ENCODE measurements around the gene ABCB8.

ABCB8 gene

DNA sequence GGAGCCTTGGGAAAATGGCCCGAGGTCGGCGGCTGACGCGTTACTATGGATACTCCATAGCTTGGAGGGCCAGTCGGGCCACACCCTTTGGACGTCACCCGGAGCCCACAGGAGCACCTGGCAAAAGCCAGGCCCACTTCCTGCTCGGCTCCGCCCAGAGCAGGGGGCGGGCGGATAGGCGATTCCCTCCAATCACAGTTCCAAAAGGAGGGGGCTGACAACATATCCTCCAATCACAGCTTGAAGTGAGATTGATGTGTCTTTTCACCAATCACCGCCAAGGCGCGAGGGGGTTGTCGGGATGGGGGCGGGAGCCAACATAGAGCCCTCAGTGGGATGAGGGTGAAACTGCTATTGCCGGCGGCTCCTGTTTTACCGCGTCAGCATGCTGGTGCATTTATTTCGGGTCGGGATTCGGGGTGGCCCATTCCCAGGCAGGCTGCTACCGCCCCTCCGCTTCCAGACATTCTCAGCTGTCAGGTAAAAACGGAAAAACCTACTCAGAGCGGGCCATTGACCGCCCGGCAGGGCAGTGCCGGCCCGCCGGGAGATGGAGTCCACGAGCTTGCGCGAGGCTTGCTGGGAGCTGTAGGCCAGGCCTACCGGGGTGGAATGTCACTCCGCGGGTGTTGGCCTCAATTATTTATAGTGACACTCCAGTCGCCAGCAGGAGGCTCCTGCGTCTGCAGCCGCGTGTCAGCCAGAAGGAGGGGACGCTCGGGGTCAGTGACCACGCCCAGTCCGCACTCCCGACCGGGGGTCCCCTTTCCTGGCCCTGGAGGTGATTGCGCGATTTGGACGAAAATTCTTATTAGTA, at the start of gene ABCB8:
ABCB8 (plus strand) TSS at position 320 of the 817 bp plus-strand sequence; CDS start at position 386, 66 bp downstream.
- peak; percentile 97 for DNase-seq

DNA sequence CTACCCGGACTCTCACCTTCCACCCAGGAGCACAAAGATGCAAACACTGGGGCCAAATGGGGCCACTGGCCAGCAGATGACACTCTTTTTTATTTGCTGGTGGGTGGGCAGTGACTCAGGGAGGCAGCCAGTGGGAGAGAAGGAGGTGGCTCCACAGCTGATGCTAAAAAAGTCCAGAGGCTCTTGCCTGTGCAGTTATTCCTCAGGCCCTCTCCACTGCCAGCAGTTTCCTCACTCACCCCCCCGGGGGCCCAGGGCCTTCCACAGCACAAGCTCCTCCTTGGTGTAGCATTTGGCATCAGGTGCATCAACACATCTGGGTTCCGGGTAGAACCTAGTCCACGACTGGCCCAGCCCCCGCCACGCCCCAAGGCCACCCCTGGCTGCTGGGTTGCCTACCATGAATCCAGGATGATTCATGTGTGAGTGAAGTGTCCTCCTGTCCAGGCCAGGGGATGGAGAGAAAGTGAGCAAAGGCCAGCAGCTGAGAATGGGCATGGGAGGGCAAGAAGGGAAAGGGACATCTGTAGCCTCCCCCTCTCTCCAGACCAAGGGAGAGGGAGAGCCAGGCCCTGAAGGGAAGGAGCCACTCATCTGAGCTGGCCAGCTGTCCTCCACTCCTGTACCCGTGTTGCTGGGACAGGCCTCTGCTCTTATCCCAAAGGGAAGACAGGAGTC, 48.4 kb upstream of the ABCB8 start:
- DNase-seq: no peak

DNA sequence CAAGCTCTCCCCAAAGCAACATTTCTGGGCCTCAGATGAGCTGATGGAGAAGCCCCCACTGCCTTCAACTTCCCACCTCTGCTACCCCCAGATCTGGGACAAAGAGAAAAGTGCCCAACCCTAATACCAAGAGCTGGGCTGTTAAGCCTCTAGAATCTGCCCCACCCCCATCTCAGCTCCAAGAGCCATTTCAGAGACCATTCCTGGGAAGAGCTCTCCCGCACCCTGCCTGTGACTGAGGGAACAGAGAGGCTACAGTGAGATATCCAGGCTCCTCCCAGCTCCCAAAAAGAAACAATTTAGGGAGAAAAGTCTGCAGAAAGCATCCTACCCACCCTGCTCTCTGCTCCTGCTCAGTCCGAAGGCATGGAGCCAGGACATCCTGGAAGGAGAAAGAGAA, 47.6 kb upstream of the ABCB8 start:
- DNase-seq: no peak

DNA sequence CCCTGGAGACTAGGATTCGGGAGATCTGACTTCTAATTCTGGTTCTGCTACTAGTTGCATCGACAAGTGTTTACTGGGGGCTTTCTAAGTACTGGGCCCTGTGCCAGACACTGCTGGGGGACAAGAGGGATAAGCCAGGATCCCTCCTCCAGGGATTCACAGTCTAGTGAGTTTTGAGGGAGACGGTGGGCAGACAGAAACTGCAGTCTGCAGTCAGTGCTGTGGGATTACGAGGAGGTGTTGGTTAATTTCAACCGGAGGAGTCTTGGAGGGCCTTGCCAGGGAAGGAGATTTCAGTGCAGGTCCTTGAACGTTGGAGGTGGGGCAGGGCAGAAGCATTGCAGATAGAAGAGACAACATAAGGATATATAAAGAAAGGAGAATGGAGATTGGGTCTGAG, 46.6 kb upstream of the ABCB8 start:
- DNase-seq: no peak

DNA sequence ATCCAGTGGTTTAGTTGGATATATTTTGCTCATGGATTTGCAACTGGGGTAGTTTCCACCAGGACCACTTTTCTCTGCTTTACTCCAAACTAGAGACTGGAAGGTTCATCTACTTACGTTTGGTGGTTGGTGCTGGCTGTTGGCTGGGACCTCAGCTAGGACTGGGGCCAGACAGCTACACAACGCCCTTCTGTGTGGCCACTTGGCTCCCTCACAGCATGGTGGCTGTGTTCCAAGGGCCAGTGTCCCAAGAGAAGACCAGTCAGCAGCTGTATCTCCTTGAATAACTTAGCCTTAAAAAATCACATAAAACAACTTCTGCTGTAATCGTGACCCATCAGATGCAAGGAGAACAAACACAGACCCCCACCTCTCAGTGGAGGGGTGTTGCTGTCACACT, 45.9 kb upstream of the ABCB8 start:
- no peak for DNase-seq

DNA sequence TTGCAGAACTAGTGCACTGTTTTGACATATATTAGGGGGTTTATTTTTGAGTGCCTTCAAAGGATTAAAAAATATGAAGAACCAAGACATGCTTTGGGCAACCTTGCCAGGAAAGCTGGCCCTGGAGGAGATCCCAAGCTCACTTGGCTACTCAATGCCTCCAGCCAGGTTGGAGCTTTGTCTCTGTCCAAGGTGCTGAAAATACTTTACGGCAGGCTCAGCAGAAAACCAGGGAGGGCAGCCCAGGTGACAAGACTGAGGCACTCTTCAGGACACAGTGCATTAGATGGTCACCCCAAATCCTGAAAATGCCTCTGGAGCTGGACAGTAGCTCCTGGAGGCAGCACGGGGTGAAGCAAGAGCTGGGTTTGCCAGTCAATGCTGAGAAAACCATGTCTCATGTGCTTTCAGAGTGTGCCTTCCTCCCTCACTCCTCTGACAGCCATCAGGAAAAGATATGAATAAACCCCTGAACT, 44.3 kb upstream of the ABCB8 start:
- DNase-seq: no peak

DNA sequence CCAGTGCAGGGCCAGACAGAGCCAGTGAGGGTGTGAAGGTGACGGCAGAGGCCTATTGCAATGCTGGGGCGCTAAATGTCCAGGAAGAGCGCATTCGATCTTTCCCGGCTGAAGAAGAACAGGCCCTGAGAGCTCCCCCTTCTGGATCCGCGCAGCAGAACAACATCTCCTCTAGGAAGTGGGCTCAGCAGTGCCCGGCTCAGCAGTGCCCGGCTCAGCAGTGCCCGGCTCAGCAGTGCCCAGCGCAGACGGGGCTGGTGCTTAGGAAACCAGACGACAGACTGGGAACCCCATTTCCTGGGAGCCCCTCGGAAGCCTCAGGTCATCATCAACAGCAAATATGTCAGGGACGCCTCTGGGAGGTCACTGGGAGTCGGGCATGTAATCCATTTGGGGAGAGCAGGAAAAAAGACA, 42.1 kb upstream of the ABCB8 start:
- peak; percentile 55 for DNase-seq

DNA sequence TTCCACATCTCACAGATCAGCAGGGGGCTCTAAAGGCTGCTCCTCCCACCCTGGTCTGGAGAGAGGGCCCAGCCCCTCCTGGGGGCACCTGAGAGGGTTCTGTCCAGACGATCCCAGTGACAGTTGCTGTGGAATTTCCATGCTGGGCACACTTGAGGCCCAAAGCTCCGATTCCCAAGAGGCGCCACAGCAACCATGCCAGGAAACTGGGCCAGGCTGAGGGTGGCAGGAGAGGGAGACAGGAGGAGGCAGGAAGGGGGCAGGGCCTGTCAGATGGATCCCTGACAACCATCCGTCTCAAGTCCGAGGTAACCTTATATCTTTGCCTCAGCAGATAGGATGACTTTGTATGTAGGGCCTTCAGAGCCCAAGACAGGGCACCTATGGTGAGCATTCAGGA, 41.7 kb upstream of the ABCB8 start:
- no peak for DNase-seq

DNA sequence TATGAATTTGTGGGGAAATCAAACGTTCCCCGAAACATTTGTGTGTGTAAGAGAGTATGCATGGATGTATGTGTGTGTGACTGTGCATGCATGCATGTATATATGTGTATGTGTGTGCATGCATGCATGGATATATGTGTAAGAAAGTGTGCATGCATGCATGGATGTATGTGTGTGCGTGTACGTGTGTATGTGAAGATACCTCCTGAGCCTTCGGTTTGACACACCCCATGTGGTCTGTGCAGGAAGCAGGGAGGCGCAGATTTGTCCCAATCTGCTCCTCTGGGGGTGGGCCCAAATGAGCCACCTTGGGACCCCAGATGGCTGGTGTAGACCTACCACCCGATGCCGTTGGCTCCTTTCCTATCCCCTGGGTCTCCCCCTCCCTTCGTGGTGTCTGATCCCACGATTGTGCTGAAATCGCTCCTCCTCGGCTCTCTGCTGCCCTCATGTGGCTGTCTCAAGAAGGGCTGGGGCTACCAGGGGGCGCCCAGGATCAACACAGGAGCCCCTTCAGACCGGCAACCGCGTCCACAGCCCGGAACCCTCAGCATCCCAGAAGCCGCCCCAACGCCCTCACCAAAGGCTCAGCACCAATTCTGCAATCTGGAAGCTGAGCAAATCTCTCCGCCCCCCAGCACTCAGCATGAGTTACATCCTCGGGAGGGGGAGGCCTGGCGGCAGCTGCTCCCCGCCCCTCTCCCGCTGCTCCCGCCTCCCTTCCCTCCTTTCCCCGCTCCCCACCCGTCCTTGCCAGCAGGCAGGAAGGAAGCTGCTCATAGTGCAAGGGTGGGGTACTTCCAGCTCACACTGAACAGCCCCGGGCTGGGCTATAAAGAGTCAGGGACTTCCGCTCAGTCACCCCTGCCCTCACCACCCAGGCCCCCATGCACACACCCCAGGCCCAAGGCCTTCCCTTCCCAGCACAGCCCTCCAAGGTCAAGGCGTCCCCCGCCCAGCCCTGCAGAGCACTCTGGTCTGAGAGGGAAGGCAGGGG, 39.7 kb upstream of the ABCB8 start:
- DNase-seq: peak; percentile 62

DNA sequence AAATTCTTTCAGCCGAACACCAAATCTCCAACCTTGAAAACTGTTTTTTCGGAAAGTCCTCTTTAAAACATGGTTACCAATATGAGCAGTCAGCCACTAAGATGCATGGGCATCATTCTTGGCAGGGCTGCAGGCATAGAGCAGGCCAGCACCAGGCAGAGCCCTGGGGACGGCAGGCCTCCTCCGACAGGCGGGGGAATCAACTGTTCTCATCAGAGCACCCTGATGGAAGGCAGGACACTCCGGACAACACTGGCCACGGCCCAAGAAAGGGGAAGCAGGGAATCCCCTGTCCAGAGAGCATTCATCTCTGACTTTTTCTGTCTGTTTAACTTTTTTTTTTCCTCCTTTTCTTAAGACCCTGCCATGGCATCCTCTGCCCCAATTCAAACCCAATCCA, 38.8 kb upstream of the ABCB8 start:
- no peak for DNase-seq

DNA sequence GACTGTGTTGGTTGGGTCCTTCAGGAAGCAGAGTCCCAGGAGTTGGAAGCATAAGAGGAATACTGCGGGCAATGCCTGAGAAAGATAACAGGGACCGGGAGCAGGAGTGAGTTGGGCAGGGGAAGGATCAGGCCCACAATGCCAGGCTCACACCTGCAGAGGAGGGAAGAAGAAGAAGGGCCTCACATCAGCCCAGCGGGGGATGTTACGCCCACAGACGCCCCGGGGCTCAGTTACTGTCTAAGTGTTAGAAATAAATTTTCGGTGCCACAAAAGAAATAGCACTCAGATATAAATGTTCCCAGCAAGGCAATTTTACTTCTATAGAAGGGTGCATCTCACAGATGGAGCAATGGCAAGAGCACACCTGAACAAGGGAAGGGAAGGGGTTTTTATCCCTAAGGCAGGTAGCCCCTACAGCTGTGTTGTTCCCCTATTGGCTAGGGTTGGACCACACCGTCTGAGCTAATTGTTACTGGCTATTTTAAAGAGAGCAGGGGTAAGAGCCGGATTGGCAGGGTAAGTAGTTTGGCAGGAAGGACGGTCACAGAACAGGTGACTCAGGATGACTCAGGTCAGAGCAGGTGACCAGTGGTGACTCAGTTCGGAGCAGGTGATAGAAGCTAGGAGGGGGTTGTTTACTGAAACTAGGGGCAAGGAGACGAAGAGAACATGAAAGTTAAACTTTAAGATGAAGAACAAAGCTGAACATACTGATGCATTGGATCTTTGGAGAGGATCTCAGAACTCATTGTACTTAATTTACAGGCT, 37.6 kb upstream of the ABCB8 start, which contains the start of gene NOS3:
NOS3 (plus strand) TSS at position 602 of the 771 bp plus-strand sequence. CDS start 2,787 bp downstream, outside the sequence.
- DNase-seq: no peak

DNA sequence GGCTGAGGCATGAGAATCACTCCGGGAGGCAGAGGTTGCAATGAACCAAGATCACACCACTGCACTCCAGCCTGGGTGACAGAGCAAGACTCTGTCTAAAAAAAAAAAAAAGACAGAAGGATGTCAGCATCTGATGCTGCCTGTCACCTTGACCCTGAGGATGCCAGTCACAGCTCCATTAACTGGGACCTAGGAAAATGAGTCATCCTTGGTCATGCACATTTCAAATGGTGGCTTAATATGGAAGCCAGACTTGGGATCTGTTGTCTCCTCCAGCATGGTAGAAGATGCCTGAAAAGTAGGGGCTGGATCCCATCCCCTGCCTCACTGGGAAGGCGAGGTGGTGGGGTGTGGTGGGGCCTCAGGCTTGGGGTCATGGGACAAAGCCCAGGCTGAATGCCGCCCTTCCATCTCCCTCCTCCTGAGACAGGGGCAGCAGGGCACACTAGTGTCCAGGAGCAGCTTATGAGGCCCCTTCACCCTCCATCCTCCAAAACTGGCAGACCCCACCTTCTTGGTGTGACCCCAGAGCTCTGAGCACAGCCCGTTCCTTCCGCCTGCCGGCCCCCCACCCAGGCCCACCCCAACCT, 36.1 kb upstream of the ABCB8 start:
- no peak for DNase-seq

DNA sequence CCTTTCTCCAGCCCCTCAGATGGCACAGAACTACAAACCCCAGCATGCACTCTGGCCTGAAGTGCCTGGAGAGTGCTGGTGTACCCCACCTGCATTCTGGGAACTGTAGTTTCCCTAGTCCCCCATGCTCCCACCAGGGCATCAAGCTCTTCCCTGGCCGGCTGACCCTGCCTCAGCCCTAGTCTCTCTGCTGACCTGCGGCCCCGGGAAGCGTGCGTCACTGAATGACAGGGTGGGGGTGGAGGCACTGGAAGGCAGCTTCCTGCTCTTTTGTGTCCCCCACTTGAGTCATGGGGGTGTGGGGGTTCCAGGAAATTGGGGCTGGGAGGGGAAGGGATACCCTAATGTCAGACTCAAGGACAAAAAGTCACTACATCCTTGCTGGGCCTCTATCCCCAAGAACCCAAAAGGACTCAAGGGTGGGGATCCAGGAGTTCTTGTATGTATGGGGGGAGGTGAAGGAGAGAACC, 35.4 kb upstream of the ABCB8 start:
- DNase-seq: peak; percentile 9

DNA sequence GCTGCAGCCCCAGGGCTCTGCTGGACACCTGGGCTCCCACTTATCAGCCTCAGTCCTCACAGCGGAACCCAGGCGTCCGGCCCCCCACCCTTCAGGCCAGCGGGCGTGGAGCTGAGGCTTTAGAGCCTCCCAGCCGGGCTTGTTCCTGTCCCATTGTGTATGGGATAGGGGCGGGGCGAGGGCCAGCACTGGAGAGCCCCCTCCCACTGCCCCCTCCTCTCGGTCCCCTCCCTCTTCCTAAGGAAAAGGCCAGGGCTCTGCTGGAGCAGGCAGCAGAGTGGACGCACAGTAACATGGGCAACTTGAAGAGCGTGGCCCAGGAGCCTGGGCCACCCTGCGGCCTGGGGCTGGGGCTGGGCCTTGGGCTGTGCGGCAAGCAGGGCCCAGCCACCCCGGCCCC, 34.7 kb upstream of the ABCB8 start:
- no peak for DNase-seq

DNA sequence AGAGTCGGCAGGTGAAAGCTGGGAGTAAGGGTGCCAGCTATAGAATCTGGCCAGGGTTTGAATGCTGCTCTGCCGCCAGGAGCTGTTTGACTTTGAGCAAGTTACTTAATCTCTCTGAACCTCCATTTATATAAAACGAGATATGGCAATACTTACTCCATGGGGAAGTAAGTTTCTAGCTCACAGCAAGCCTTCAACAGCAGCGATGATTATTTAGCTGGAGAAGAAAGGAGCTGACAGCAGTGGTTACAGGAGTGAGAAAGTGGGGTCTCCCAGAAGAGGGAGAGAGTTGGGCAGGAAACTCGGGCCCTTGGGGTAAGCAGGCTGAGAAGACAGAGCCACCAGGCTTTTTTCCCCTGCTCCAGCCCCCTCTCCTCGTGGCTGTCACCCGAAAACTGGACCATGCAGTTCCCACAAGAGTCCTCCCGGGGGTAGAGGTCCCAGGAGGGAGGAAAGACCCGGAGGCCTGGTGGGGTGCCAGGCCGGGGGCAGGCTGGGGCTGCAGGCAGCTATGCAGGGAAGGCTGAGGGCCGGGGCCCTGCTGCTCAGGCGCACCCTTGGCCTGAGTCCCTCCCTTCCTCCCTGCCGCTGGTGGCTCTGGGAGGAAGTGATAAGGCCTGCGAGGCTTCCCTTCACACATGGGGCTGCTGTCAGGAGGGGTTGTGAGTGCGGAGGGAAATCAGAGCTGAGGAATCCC, 34.0 kb upstream of the ABCB8 start:
- DNase-seq: no peak

DNA sequence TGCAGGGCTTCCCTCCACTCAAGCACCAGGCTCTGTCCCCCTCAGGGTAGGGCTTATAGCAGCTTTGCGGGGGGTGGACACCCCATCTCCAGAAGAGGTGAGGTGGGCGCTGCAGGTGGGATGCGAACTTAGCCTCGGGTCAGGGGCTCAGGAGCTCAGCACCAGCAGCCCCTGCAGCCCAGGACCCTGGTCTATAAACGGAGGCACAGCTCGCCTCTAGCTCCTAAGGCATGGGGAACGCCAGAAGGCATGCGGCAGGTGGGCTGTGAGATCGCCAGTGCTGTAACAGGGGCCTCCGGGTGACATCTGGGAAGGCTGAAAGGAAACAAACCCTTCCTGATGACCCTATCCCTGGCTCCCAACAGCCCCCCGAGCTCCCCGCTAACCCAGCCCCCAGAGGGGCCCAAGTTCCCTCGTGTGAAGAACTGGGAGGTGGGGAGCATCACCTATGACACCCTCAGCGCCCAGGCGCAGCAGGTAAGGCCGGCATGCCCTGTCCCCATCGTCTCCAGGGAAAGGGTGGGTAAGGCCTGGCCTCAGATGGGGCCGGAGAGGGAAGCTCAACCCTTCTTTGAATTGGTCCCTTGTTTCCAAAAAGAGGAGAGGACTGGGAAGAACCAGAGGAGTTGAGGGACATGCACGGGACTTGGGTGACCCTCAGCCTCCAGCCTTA, 33.3 kb upstream of the ABCB8 start:
- no peak for DNase-seq

DNA sequence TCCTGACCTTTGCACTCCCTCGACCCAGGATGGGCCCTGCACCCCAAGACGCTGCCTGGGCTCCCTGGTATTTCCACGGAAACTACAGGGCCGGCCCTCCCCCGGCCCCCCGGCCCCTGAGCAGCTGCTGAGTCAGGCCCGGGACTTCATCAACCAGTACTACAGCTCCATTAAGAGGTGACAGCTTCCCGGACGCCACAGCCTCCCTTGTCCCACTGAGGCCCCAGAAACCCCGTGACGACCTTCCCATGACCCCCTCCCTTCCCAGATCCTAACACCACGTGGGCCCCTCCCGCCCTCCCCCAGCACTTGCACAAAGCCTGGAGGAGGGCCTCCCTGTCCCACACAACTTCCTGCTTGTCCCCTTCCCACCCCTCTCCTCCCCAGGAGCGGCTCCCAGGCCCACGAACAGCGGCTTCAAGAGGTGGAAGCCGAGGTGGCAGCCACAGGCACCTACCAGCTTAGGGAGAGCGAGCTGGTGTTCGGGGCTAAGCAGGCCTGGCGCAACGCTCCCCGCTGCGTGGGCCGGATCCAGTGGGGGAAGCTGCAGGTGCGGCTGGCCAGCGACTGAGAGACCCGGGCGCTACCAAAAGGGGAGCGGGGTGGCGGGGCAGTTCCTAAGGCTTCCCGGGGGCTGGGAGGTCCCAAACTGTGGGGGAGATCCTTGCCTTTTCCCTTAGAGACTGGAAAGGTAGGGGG, 31.7 kb upstream of the ABCB8 start:
- no peak for DNase-seq

DNA sequence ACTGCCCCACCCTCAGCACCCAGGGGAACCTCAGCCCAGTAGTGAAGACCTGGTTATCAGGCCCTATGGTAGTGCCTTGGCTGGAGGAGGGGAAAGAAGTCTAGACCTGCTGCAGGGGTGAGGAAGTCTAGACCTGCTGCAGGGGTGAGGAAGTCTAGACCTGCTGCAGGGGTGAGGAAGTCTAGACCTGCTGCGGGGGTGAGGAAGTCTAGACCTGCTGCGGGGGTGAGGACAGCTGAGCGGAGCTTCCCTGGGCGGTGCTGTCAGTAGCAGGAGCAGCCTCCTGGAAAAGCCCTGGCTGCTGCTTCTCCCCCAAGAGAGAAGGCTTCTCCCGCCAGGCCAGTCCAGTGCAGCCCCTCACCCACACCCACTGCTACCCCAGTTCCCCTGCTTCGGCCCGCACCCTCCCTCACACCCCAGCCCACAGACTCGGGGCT, 31.2 kb upstream of the ABCB8 start:
- no peak for DNase-seq

DNA sequence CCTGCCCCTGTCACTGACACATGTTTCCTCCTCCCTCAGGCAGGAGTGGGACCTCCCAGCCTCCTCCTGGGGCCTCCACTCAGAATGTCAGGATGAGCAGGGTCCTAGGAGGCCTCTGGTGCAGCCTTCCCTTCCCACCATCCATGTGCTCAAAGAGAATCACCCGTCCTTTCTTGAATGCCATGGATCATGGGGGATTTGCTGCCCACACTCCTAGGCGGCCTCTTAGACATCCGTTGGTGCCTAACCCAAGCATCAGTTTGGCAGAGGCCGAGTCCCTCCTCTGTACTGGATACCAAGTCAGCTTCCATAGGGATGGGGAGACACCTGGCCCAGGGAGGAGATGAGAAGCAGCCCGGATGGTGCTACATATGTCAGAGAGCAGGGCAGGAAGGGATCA, 30.4 kb upstream of the ABCB8 start:
- DNase-seq: no peak

DNA sequence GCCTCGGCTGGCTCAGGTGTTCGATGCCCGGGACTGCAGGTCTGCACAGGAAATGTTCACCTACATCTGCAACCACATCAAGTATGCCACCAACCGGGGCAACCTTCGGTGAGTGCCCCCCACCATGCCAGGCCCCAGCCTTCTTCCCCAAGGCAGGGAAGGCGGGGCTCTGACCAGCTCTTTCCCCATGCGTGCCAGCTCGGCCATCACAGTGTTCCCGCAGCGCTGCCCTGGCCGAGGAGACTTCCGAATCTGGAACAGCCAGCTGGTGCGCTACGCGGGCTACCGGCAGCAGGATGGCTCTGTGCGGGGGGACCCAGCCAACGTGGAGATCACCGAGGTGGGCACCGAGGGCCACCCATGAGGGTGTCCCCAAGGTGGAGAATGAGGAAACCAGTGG, 29.9 kb upstream of the ABCB8 start:
- no peak for DNase-seq
